ENCODE data around the gene FEN1.

Gene FEN1

GRCh38 chr11:61773809-61774208 lies 18.9 kb upstream of the FEN1 start (continued):
- TF ChIP-seq REST (tag by site-specific recombination; IDR thresholded peaks at IDR 0.05) (no peak), ZSCAN30 (tag by site-specific recombination; IDR thresholded peaks at IDR 0.05) (no peak), ZNF121 (tag by site-specific recombination; IDR thresholded peaks at IDR 0.05) (no peak), ZFP37 (tag by site-specific recombination; IDR thresholded peaks at IDR 0.05) (no peak), ZNF202 (tag by site-specific recombination; IDR thresholded peaks at IDR 0.05; ENCODE audit: borderline replicate concordance) (no peak), ZSCAN18 (tag by site-specific recombination; IDR thresholded peaks at IDR 0.05) (no peak), ZNF2 (tag by site-specific recombination; IDR thresholded peaks at IDR 0.05) (no peak), ZNF394 (tag by site-specific recombination; IDR thresholded peaks at IDR 0.05; ENCODE audit: borderline replicate concordance) (no peak), GLI2 (tag by site-specific recombination; IDR thresholded peaks at IDR 0.05; ENCODE audit: borderline replicate concordance, low read depth) (no peak)

- CTCF ChIA-PET = interaction anchor here (0.6 to 2.0 kb wide), 3 partner anchors 14 to 844 kb away, joined by 3 to 11 read pairs (median 6); no protein-coding TSS in a partner anchor
- Histone ChIP-seq H3K4me3 (ENCODE audit: low read depth, low read length) (no peak overlapping the region), H3K27ac (ENCODE audit: extremely low read depth, low read depth, low read length) (no peak overlapping the region), H3K36me3 (ENCODE audit: control insufficient read depth in 2 of 2, insufficient read depth in 1 of 2, low read length in 2 of 2) (peaks cover 0 to 4% of the 10 kb centered on the region in 2 experiments; a peak in 1 of 3 replicates), H3K9me3 (ENCODE audit: control insufficient read depth, insufficient read depth, low read depth, low read length) (no peaks in the 10 kb centered on the region), H3K4me1 (ENCODE audit: control insufficient read depth, insufficient read depth, low read length) (no peaks in the 10 kb centered on the region)
- POLR2A ChIA-PET = interaction anchor here (0.7 kb wide), 2 partner anchors 313 to 834 kb away, joined by 3 to 5 read pairs; no protein-coding TSS in a partner anchor
- TF ChIP-seq TCF7L2 (IDR thresholded peaks at IDR 0.05; ENCODE audit: borderline replicate concordance, low read depth, low read length) (no peak), ZNF37A (tag by site-specific recombination; IDR thresholded peaks at IDR 0.05) (no peak), TRIM28 (IDR thresholded peaks at IDR 0.05; ENCODE audit: borderline replicate concordance, low read length) (no peak), SCRT2 (tag by site-specific recombination; IDR thresholded peaks at IDR 0.05) (no peak), ZNF449 (tag by site-specific recombination; IDR thresholded peaks at IDR 0.05) (peak; percentile 51; the same call in 1 of the 2 replicates), ZNF571 (tag by site-specific recombination; IDR thresholded peaks at IDR 0.05) (no peak), REST (tag by site-specific recombination; IDR thresholded peaks at IDR 0.05) (no peak), ZNF585B (tag by site-specific recombination; IDR thresholded peaks at IDR 0.05) (no peak), ZNF214 (tag by site-specific recombination; IDR thresholded peaks at IDR 0.05; ENCODE audit: borderline replicate concordance) (no peak), ZNF184 (tag by site-specific recombination; IDR thresholded peaks at IDR 0.05) (no peak), ZBTB8A (tag by site-specific recombination; IDR thresholded peaks at IDR 0.05) (0 out of 2 replicates have a peak, but pooled peaks have one; percentile 25), ZFP37 (tag by site-specific recombination; IDR thresholded peaks at IDR 0.05) (no peak), ZNF391 (tag by site-specific recombination; IDR thresholded peaks at IDR 0.05; ENCODE audit: borderline replicate concordance, low read depth) (no peak), ZNF23 (tag by site-specific recombination; IDR thresholded peaks at IDR 0.05; ENCODE audit: borderline replicate concordance) (no peak), ZBTB21 (tag by site-specific recombination; IDR thresholded peaks at IDR 0.05) (no peak), ZNF10 (tag by site-specific recombination; IDR thresholded peaks at IDR 0.05) (no peak), EGR2 (tag by site-specific recombination; IDR thresholded peaks at IDR 0.05; ENCODE audit: low read depth) (peak; percentile 78), BCL6B (tag by site-specific recombination; IDR thresholded peaks at IDR 0.05) (no peak), WT1 (tag by site-specific recombination; IDR thresholded peaks at IDR 0.05) (peak; percentile 56; the same call in 1 of the 2 replicates)
Observed at GRCh38 chr11:61774411-61774810, 18.3 kb upstream of the FEN1 start.
